Thyroid gland (tissue), 4 donors: ENCODE data around the gene NSG1. TPM values are rescaled to one million over a fixed set of nuclear protein-coding genes. Genes with fewer than 3 reads are reported as not detected.
A peak's percentile ranks its signal among the peaks of the same experiment; 100 is the strongest.

Source experiments
- DNase-seq, 2 donors: peaks; one replicate each; pipeline ENCODE4 v3.0.0-alpha.2; 2019
- H3K27ac ChIP-seq, 3 donors: fragments of 200-600 bp; sonication (generic); 1 replicate in 2 of 3; 2 replicates in 1 of 3; pipeline ENCODE4 v1.5.1; 2016 to 2019; ENCODE audit warnings: mild to moderate bottlenecking in 1 of 3, moderate library complexity in 1 of 3
- H3K27me3 ChIP-seq: fragments of 200-600 bp; sonication (generic); one replicate; pipeline ENCODE4 v1.5.1; 2019
- H3K36me3 ChIP-seq, 2 donors: fragments of 200-600 bp; sonication (generic); one replicate each; pipeline ENCODE4 v1.5.1; 2016 to 2019
- H3K4me1 ChIP-seq, 2 donors: fragments of 200-600 bp; sonication (generic); one replicate each; pipeline ENCODE4 v1.5.1; 2017 to 2019
- H3K4me3 ChIP-seq, 3 donors: fragments of 200-600 bp; sonication (generic); replicated peaks in 1 of 3; 1 replicate in 2 of 3; 2 replicates in 1 of 3; pipeline ENCODE4 v1.5.1; 2016; ENCODE audit warnings: mild to moderate bottlenecking in 1 of 3
- H3K9me3 ChIP-seq: fragments of 200-600 bp; sonication (generic); one replicate; pipeline ENCODE4 v1.5.1; 2017
- CTCF ChIP-seq, 6 experiments: fragments of 200-600 bp in 3 of 6; fragments of 450-650 bp in 3 of 6; sonication (generic) in 3 of 6; IDR thresholded peaks; one replicate each; pipeline ENCODE4 v1.5.1; 2016 to 2019; ENCODE audit warnings: antibody characterized with exemption in 6 of 6, mild to moderate bottlenecking in 2 of 6, inconsistent platforms in 1 of 6, moderate library complexity in 1 of 6
- POLR2A ChIP-seq, 2 donors: fragments of 450-650 bp; IDR thresholded peaks; one replicate each; pipeline ENCODE4 v1.6.1; 2017; ENCODE audit warnings: antibody characterized with exemption in 2 of 2, mild to moderate bottlenecking in 2 of 2, moderate library complexity in 1 of 2
- WGBS, 2 donors: methylation state at CpG; one replicate each; pipeline ENCODE4 v1.1.5; 2017; 5-methylcytosine and 5-hydroxymethylcytosine counted together
- intact Hi-C: fragments of 100-400 bp; cut with DNase I; formaldehyde crosslinking; loops from one replicate; pipeline ENCODE4 v1.15.1; 2023
- total RNA-seq, 4 donors: library from RNA; depleted of rRNA; stranded (reverse); fragments of >200 nt; gene quantifications; one replicate each; pipeline ENCODE4 v1.2.3, GENCODE V29; 2016

Gene NSG1
- total RNA-seq, 4 donors from 2014 or later: 0.40 to 0.44 TPM; not detected in 2

GRCh38 chr4:4383085-4383484 lies 3.8 kb upstream of the NSG1 start:
- no peaks in the 10 kb centered on the region for H3K36me3 ChIP-seq
- TF ChIP-seq CTCF (IDR thresholded peaks at IDR 0.05) (no peak), POLR2A (IDR thresholded peaks at IDR 0.05) (no peak)
- peaks cover 9% of the 10 kb centered on the region for H3K27me3 ChIP-seq
- 79 to 80% methylated on average over 3 of the region's 3 CpGs for WGBS, 2 donors
- H3K27ac ChIP-seq: no peak overlapping the region
- intact Hi-C loops: no loop called here
- no peaks in the 10 kb centered on the region for H3K9me3 ChIP-seq
- peaks cover 7 to 18% of the 10 kb centered on the region in 2 donors for H3K4me1 ChIP-seq
- DNase-seq: no peak
- H3K4me3 ChIP-seq: no peak overlapping the region

- Histone ChIP-seq H3K27me3 (peaks cover 9% of the 10 kb centered on the region), H3K4me1 (peaks cover 7 to 18% of the 10 kb centered on the region in 2 donors), H3K27ac (no peak overlapping the region), H3K36me3 (no peaks in the 10 kb centered on the region), H3K4me3 (no peak overlapping the region), H3K9me3 (no peaks in the 10 kb centered on the region)
- intact Hi-C loops: no loop called here
- no peak for DNase-seq
- WGBS, 2 donors: 33 to 34% methylated on average over 4 to 5 of the region's 5 CpGs
- TF ChIP-seq CTCF (IDR thresholded peaks at IDR 0.05): no peak
- TF ChIP-seq POLR2A (IDR thresholded peaks at IDR 0.05): no peak
Observed at GRCh38 chr4:4384837-4385236, 2.1 kb upstream of the NSG1 start.

GRCh38 chr4:4385729-4386295 lies 1.1 kb upstream of the NSG1 start:
- TF ChIP-seq POLR2A (IDR thresholded peaks at IDR 0.05): no peak
- TF ChIP-seq CTCF (IDR thresholded peaks at IDR 0.05): no peak
- no peak overlapping the region for H3K27ac ChIP-seq
- 6 to 8% methylated on average over 14 to 16 of the region's 38 CpGs for WGBS, 2 donors
- H3K4me3 ChIP-seq: no peak overlapping the region
- H3K36me3 ChIP-seq: no peaks in the 10 kb centered on the region
- H3K4me1 ChIP-seq: peaks cover 7 to 18% of the 10 kb centered on the region in 2 donors
- H3K27me3 ChIP-seq: peaks cover 9% of the 10 kb centered on the region
- H3K9me3 ChIP-seq: no peaks in the 10 kb centered on the region
- no peak for DNase-seq
- intact Hi-C loops: no loop called here

GRCh38 chr4:4386296-4386735 lies 586 bp upstream of the NSG1 start:
- DNase-seq: no peak
- 1 to 9% methylated on average over 10 to 24 of the region's 36 CpGs for WGBS, 2 donors

More at GRCh38 chr4:4386296-4386735, 586 bp upstream of the NSG1 start:
- Histone ChIP-seq H3K4me1 (peaks cover 7 to 18% of the 10 kb centered on the region in 2 donors), H3K9me3 (no peaks in the 10 kb centered on the region), H3K36me3 (no peaks in the 10 kb centered on the region), H3K27ac (no peak overlapping the region), H3K27me3 (peaks cover 9% of the 10 kb centered on the region), H3K4me3 (peak overlapping the region in 1 of 3 donors; percentile 9)
- no peak for TF ChIP-seq POLR2A (IDR thresholded peaks at IDR 0.05)
- TF ChIP-seq CTCF (IDR thresholded peaks at IDR 0.05): no peak
- intact Hi-C loops: no loop called here
